Measurements from ENCODE around the gene PRIM2.
"Not testable (repeated sequence)": the region's sequence is repeated elsewhere in the genome, so short reads cannot be mapped to it uniquely, and the experiment has no call there.

GRCh38 chr6:57673281-57673680 is 355.9 kb downstream of the PRIM2 start:
- TF ChIP-seq CTCF (IDR thresholded peaks at IDR 0.05 in 2 of 3, conservative IDR thresholded peaks at IDR 0.05 in 1 of 3; ENCODE audit: control insufficient read depth in 2 of 3, extremely low read depth in 1 of 3, insufficient read depth in 1 of 3, low read depth in 3 of 3, low read length in 3 of 3), result peak in 1 of 3 experiments; percentile 13; a peak in 1 of 6 replicates
- not testable (repeated sequence) for TF ChIP-seq MAX (IDR thresholded peaks at IDR 0.05; ENCODE audit: low read depth, low read length); ZZZ3 (IDR thresholded peaks at IDR 0.05; ENCODE audit: control insufficient read depth, insufficient read length, low read depth); SPI1 (IDR thresholded peaks at IDR 0.05; ENCODE audit: borderline replicate concordance, insufficient read depth, low read depth, low read length)
